Bronchial epithelial cell (primary cell): ENCODE measurements around the gene GABRR2. TPM values are rescaled to one million over a fixed set of nuclear protein-coding genes. Genes with fewer than 3 reads are reported as not detected.
"Not testable (repeated sequence)": the region's sequence is repeated elsewhere in the genome, so short reads cannot be mapped to it uniquely, and the experiment has no call there.

Experiments
- DNase-seq: peaks from one replicate; pipeline ENCODE4 v3.0.0-alpha.2; 2010; ENCODE audit warnings: low read depth
- FAIRE-seq: peaks from 2 replicates; lab custom pipeline; 2011; peaks lifted over from hg19 to GRCh38; lab: Jason Lieb, UNC
- H3K27me3 ChIP-seq: 2 replicates; pipeline ENCODE4 v1.5.1; 2011; ENCODE audit warnings: low read length; ENCODE audit not compliant: control insufficient read depth, insufficient read depth
- H3K36me3 ChIP-seq: 2 replicates; pipeline ENCODE4 v1.5.1; 2011; ENCODE audit warnings: low read length; ENCODE audit not compliant: control insufficient read depth, insufficient read depth
- H3K4me3 ChIP-seq: 2 replicates; pipeline ENCODE4 v1.5.1; 2011; ENCODE audit warnings: mild to moderate bottlenecking, low read depth, low read length, control low read depth
- CTCF ChIP-seq: IDR thresholded peaks from 2 replicates; pipeline ENCODE4 v1.5.1; 2011; ENCODE audit warnings: mild to moderate bottlenecking, moderate library complexity, low read length, control low read depth, inconsistent platforms; ENCODE audit not compliant: insufficient read depth, severe bottlenecking
- total RNA-seq: library from RNA; depleted of rRNA; stranded (reverse); fragments of >200 nt; gene quantifications from 2 replicates; pipeline ENCODE4 v1.2.1, GENCODE V29; 2014

GABRR2 gene
- total RNA-seq, 1 donor from 2014 or later: under 0.01 TPM

DNA sequence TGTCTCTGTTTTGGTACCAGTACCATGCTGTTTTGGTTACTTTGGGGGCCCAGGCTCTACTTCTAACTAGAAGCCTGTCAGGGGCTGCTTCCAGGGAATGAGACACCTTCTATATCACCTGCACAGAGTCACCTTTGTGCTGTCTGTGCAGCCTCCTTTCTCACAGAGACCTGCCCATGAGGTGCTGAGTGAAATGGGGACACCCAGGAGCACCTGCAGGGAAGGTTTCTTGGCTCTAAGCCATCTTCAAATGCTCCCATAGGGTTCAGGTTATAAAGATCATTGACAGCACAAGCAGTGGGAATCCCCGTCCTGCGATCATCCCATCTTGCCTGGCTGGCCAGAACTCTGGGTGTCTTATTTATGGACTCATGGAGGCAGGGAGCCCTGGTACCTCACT, 19.1 kb downstream of the GABRR2 start:
- FAIRE-seq: no peak
- H3K4me3 ChIP-seq: no peak overlapping the region

DNA sequence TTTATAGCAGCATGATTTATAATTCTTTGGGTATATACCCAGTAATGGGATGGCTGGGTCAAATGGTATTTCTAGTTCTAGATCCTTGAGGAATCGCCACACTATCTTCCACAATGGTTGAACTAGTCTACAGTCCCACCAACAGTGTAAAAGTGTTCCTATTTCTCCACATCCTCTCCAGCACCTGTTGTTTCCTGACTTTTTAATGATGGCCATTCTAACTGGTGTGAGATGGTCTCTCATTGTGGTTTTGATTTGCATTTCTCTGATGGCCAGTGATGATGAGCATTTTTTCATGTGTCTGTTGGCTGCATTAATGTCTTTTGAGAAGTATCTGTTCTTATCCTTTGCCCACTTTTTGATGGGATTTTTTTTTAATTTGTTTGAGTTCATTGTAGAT, 20.0 kb downstream of the GABRR2 start:
- not testable (repeated sequence) for FAIRE-seq, DNase-seq, H3K4me3 ChIP-seq, H3K36me3 ChIP-seq
- H3K27me3 ChIP-seq: peaks cover 33% of the 10 kb centered on the region

More for the DNA sequence above, 19.1 kb downstream of the GABRR2 start:
- Histone ChIP-seq H3K27me3 (peaks cover 26% of the 10 kb centered on the region), H3K36me3 (no peaks in the 10 kb centered on the region)
- no peak for TF ChIP-seq CTCF
- no peak for DNase-seq

GRCh38 chr6:89291256-89291819, 23.8 kb downstream of the GABRR2 start:
- peaks cover 37% of the 10 kb centered on the region for H3K27me3 ChIP-seq
- no peak overlapping the region for H3K4me3 ChIP-seq
- no peak for TF ChIP-seq CTCF
- no peak for FAIRE-seq
- DNase-seq: no peak
- H3K36me3 ChIP-seq: no peaks in the 10 kb centered on the region

DNA sequence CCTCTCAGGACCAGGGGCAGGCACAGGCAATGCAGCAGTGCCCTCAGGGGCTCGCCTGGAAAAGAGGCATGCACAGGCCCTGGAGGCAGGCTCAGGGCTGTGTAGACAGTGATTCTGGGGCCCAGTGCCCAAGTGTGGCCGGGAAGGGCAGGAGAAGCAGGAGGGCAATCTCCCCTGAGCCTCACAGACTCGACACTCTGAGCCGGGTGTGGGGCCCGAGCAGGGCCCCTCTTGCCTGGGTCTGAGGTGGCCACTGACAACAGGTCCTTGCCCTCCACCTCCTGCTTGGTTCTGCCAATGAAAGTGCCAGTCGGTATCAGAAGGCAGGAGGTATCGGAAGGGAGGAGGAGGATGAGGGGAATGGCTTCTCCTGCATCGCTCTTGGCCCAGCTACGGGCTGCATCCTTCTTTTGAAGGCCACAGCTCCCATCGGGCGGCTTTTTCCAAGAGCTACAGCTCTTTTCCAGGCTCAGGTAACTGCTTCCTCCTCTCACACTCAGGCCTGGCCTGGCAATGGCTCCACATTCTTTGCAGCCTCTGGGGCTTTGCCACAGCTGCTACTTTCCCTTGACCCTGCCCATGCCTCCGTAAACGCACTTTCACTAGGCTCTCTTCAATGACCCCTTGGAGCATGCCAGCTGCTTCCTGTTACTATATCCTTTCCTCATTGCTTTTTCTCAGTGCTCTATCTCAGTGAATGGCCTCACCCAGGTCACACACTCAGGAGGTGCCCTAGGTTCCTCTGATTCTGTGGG, 24.5 kb downstream of the GABRR2 start:
- Histone ChIP-seq H3K36me3 (no peaks in the 10 kb centered on the region), H3K4me3 (no peak overlapping the region), H3K27me3 (peaks cover 32% of the 10 kb centered on the region)
- TF ChIP-seq CTCF: no peak
- no peak for DNase-seq
- FAIRE-seq: no peak

- Histone ChIP-seq H3K36me3 (no peaks in the 10 kb centered on the region), H3K4me3 (no peak overlapping the region), H3K27me3 (peaks cover 32% of the 10 kb centered on the region)
- FAIRE-seq (no peak), DNase-seq (no peak)
- no peak for TF ChIP-seq CTCF
These were observed 25.4 kb downstream of the GABRR2 start for GRCh38 chr6:89289710-89290109.

DNA sequence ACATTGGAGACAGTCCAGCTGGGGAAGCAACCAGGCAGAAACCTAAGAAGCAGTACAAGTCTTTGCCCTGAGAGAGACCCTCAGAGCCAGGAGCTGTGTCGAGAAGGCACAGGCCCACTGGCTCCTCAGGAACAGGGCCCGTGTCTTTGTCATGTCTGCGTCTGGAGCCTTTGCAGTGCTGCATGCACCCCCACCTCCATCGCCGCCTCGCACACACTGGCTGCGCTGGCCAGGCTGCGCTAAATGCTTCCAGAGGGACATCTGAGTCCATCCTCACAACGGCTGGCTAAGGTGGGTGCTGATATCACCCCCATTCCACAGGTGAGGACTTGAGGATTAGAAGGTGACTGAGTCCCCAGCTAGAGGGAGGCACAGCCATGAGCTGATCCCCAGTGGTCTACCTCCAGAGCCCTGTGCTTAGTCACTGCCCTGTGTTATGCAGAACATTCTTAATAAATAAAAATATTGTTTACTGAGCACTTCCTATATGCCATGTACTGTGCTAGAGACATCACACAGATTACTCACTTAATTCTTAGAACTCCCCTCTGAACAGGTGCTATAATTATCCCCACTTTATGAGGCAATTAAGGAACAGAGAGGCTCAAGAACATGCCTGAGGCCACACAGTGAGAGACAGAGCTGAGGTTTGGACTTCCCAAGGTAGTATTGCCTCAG, 27.6 kb downstream of the GABRR2 start:
- H3K4me3 ChIP-seq: no peak overlapping the region
- no peak for FAIRE-seq
- no peak for TF ChIP-seq CTCF

More for the DNA sequence above, 27.6 kb downstream of the GABRR2 start:
- Histone ChIP-seq H3K27me3 (peaks cover 32% of the 10 kb centered on the region), H3K36me3 (no peaks in the 10 kb centered on the region)
- DNase-seq: no peak
